Caco-2 (cell line): ENCODE measurements around the gene ILDR1. TPM values are rescaled to one million over a fixed set of nuclear protein-coding genes. Genes with fewer than 3 reads are reported as not detected.
A peak's percentile ranks its signal among the peaks of the same experiment; 100 is the strongest.

ENCODE experiments used
- BruUV-seq: library from RNA; stranded (reverse); fragments of 400-500 nt; replicated peaks from 2 replicates; lab custom pipeline; 2021; lab: Mats Ljungman, UMichigan
- CTCF ChIA-PET: fragments of 300-600 bp; sonication (Branson Sonifier 250); formaldehyde crosslinking; loops from one replicate; lab custom pipeline; 2022; ENCODE audit warnings: antibody characterized with exemption; lab: Charles Lee
- POLR2A ChIA-PET: fragments of 300-600 bp; sonication (Branson Sonifier 250); formaldehyde crosslinking; loops from one replicate; lab custom pipeline; 2022; ENCODE audit warnings: antibody characterized with exemption; lab: Charles Lee
- DNase-seq, 2 experiments: peaks; one replicate each; pipeline versions ENCODE4 v3.0.0 to v3.0.0-alpha.2; 2020 to 2022
- H3K27me3 ChIP-seq: replicated peaks from 2 replicates; pipeline ENCODE4 v1.6.0; 2011; ENCODE audit warnings: low read length; ENCODE audit not compliant: control insufficient read depth, insufficient read depth
- H3K36me3 ChIP-seq: 2 replicates; pipeline ENCODE4 v1.5.1; 2011; ENCODE audit warnings: low read length; ENCODE audit not compliant: control insufficient read depth, insufficient read depth
- H3K4me1 ChIP-seq: fragments of 250-450 bp; sonication (Bioruptor Pico); 2 replicates; pipeline ENCODE4 v1.5.1; 2020; ENCODE audit warnings: mild to moderate bottlenecking
- H3K4me3 ChIP-seq: 2 replicates; pipeline ENCODE4 v1.5.1; 2011; ENCODE audit warnings: low read depth, mild to moderate bottlenecking, control low read depth, low read length
- H3K9me3 ChIP-seq: fragments of 250-450 bp; sonication (Bioruptor Pico); 2 replicates; pipeline ENCODE4 v1.5.1; 2020; ENCODE audit warnings: mild to moderate bottlenecking, moderate library complexity
- H3K27ac Mint-ChIP-seq: one replicate; pipeline ENCODE4 v1.8.0; 2022; ENCODE audit warnings: mixed read lengths; ENCODE audit not compliant: unreplicated experiment
- H3K27me3 Mint-ChIP-seq: one replicate; pipeline ENCODE4 v1.8.0; 2022; ENCODE audit warnings: mixed read lengths; ENCODE audit not compliant: insufficient read depth, unreplicated experiment
- H3K36me3 Mint-ChIP-seq: one replicate; pipeline ENCODE4 v1.8.0; 2022; ENCODE audit warnings: mild to moderate bottlenecking, mixed read lengths; ENCODE audit not compliant: insufficient read depth, unreplicated experiment
- H3K4me1 Mint-ChIP-seq: one replicate; pipeline ENCODE4 v1.8.0; 2022; ENCODE audit warnings: low read depth, mixed read lengths; ENCODE audit not compliant: unreplicated experiment
- H3K4me3 Mint-ChIP-seq: one replicate; pipeline ENCODE4 v1.8.0; 2022; ENCODE audit warnings: mild to moderate bottlenecking, moderate library complexity, mixed read lengths; ENCODE audit not compliant: unreplicated experiment
- H3K9me3 Mint-ChIP-seq: one replicate; pipeline ENCODE4 v1.8.0; 2022; ENCODE audit warnings: mixed read lengths; ENCODE audit not compliant: unreplicated experiment
- CTCF ChIP-seq, 2 experiments: fragments of 200-600 bp in 1 of 2; IDR thresholded peaks; 1 replicate in 1 of 2; 2 replicates in 1 of 2; pipeline versions ENCODE4 v1.5.1 to v1.8.0; 2011 to 2022; ENCODE audit warnings: antibody characterized with exemption in 1 of 2, control low read depth in 1 of 2, inconsistent platforms in 1 of 2, low read depth in 1 of 2, low read length in 1 of 2, mild to moderate bottlenecking in 1 of 2, moderate library complexity in 1 of 2; ENCODE audit not compliant: insufficient read depth in 1 of 2, severe bottlenecking in 1 of 2, unreplicated experiment in 1 of 2
- intact Hi-C: fragments of 100-400 bp; cut with micrococcal nuclease; formaldehyde crosslinking; loops from one replicate; pipeline ENCODE4 v1.10.0; 2022; ENCODE audit not compliant: unreplicated experiment
- total RNA-seq: library from RNA; stranded (reverse); gene quantifications from 2 replicates; pipeline ENCODE4 v1.2.3, GENCODE V29; 2022

ILDR1 gene
- total RNA-seq, 1 experiment from 2014 or later = 0.25 TPM

- H3K4me1 ChIP-seq = no peaks in the 10 kb centered on the region
- Mint-ChIP-seq H3K36me3 (no peaks in the 10 kb centered on the region), H3K4me3 (no peak overlapping the region), H3K4me1 (peaks cover 7% of the 10 kb centered on the region), H3K27ac (no peak overlapping the region), H3K27me3 (peaks cover 14% of the 10 kb centered on the region), H3K9me3 (no peaks in the 10 kb centered on the region)
- no peaks in the 10 kb centered on the region for H3K9me3 ChIP-seq
- H3K36me3 ChIP-seq = no peaks in the 10 kb centered on the region
- ChIA-PET CTCF (no interaction called here), POLR2A (no interaction called here)
- BruUV-seq = no TSS peak
- no peak overlapping the region for H3K4me3 ChIP-seq
- intact Hi-C loops = no loop called here
- TF ChIP-seq CTCF (IDR thresholded peaks at IDR 0.05; ENCODE audit: insufficient read depth in 1 of 2, low read depth in 1 of 2, low read length in 1 of 2, severe bottlenecking in 1 of 2, unreplicated experiment in 1 of 2) = no peak
- peaks cover 1% of the 10 kb centered on the region for H3K27me3 ChIP-seq
- DNase-seq = no peak
Observed at GRCh38 chr3:122014741-122015140, 7.3 kb downstream of the ILDR1 start.

DNA sequence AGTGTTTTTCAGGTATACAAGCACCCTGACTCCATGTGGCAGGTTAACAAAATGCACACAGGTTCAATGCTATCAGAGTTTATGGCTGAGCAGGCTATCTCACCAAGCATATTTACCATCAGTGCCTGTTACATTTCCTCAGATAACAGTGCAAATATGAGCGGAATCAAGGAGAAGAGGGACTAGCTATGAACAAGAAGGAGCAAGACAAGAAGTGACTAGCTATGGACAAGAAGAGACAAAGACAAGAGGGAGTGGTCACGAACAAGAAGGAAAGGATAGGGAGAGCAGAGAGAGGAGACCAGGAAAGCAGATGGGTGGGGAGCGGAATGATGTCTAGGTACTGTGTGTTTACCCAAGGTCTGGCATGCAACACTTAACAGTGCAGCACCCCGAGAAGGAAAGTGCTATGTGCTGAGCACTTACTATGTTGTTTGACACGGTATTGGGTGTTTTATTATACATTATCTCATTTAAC is 8.6 kb downstream of the ILDR1 start:
- TF ChIP-seq CTCF (IDR thresholded peaks at IDR 0.05; ENCODE audit: insufficient read depth in 1 of 2, low read depth in 1 of 2, low read length in 1 of 2, severe bottlenecking in 1 of 2, unreplicated experiment in 1 of 2) = peak in 1 of 2 experiments; percentile 21
- ChIA-PET POLR2A (interaction anchor here (0.6 kb wide), 1 partner anchor 269 kb away, joined by 13 read pairs; no protein-coding TSS in a partner anchor), CTCF (no interaction called here)
- intact Hi-C loops = no loop called here
- H3K9me3 Mint-ChIP-seq = no peaks in the 10 kb centered on the region
- H3K27ac Mint-ChIP-seq = no peak overlapping the region
- no peaks in the 10 kb centered on the region for H3K36me3 ChIP-seq
- no peaks in the 10 kb centered on the region for H3K4me1 ChIP-seq
- H3K4me1 Mint-ChIP-seq = peaks cover 7% of the 10 kb centered on the region
- H3K4me3 ChIP-seq = no peak overlapping the region
- peaks cover 15% of the 10 kb centered on the region for H3K27me3 Mint-ChIP-seq
- no peaks in the 10 kb centered on the region for H3K9me3 ChIP-seq
- no peaks in the 10 kb centered on the region for H3K36me3 Mint-ChIP-seq
- H3K4me3 Mint-ChIP-seq = no peak overlapping the region
- no peaks in the 10 kb centered on the region for H3K27me3 ChIP-seq
- DNase-seq = peak in 1 of 2 experiments; percentile 40
- no TSS peak for BruUV-seq

GRCh38 chr3:122012821-122013220 is 9.2 kb downstream of the ILDR1 start:
- Mint-ChIP-seq H3K4me1 (peaks cover 7% of the 10 kb centered on the region), H3K36me3 (no peaks in the 10 kb centered on the region), H3K4me3 (no peak overlapping the region), H3K9me3 (no peaks in the 10 kb centered on the region), H3K27ac (no peak overlapping the region), H3K27me3 (peaks cover 15% of the 10 kb centered on the region)
- Histone ChIP-seq H3K9me3 (no peaks in the 10 kb centered on the region), H3K27me3 (no peaks in the 10 kb centered on the region), H3K4me1 (no peaks in the 10 kb centered on the region), H3K4me3 (no peak overlapping the region), H3K36me3 (no peaks in the 10 kb centered on the region)
- POLR2A ChIA-PET = no interaction called here
- BruUV-seq = no TSS peak
- intact Hi-C loops = no loop called here
- CTCF ChIA-PET = interaction anchor here (0.6 kb wide), 1 partner anchor 567 kb away, joined by 3 read pairs; no protein-coding TSS in a partner anchor
- DNase-seq = no peak
- no peak for TF ChIP-seq CTCF (IDR thresholded peaks at IDR 0.05; ENCODE audit: insufficient read depth in 1 of 2, low read depth in 1 of 2, low read length in 1 of 2, severe bottlenecking in 1 of 2, unreplicated experiment in 1 of 2)
